Esophagus muscularis mucosa (tissue), 3 donors: ENCODE measurements around the gene SLC16A5.

Experiments
- CTCF ChIP-seq, 3 experiments: fragments of 200-600 bp in 2 of 3; fragments of 450-650 bp in 1 of 3; sonication (generic) in 2 of 3; IDR thresholded peaks; one replicate each; pipeline ENCODE4 v1.5.1; 2017 to 2019; ENCODE audit warnings: antibody characterized with exemption in 3 of 3, mild to moderate bottlenecking in 2 of 3, moderate library complexity in 1 of 3
- EP300 ChIP-seq: sonication (generic); formaldehyde crosslinking; IDR thresholded peaks from one replicate; pipeline ENCODE4 v1.6.1; 2017; ENCODE audit warnings: antibody characterized with exemption

GRCh38 chr17:75128694-75129505 lies 41.1 kb downstream of the SLC16A5 start:
- no peak for TF ChIP-seq CTCF (IDR thresholded peaks at IDR 0.05)
- TF ChIP-seq EP300 = no peak
